IMR-90 (cell line): ENCODE results near the gene KCNT1. TPM values are rescaled to one million over a fixed set of nuclear protein-coding genes. Genes with fewer than 3 reads are reported as not detected.

Experiments used
- ATAC-seq: fragments of 200-7000 bp; cut with Tn5 transposase; 2 replicates; pipeline ENCODE4 v1.9.1; 2020; ENCODE audit warnings: low read depth, mild to moderate bottlenecking, moderate library complexity
- BruUV-seq: library from RNA; stranded (reverse); fragments of 400-500 nt; replicated peaks from 2 replicates; lab custom pipeline; 2021; lab: Mats Ljungman, UMichigan
- CTCF ChIA-PET: fragments of 300-600 bp; formaldehyde crosslinking; extraction: SDS; loops from one replicate; lab custom pipeline; 2021; ENCODE audit warnings: antibody characterized with exemption; lab: Yijun Ruan, JAX
- POLR2A ChIA-PET: fragments of 300-600 bp; sonication (Branson Sonifier 250); formaldehyde crosslinking; loops from one replicate; lab custom pipeline; 2022; ENCODE audit warnings: antibody characterized with exemption; ENCODE audit not compliant: unreplicated experiment; lab: Charles Lee
- DNase-seq: peaks from one replicate; pipeline ENCODE4 v3.0.0; 2013
- H2AFZ ChIP-seq: replicated peaks from 2 replicates; pipeline ENCODE3; 2013; ENCODE audit warnings: low read length, mild to moderate bottlenecking; ENCODE audit not compliant: poor library complexity
- H2AK5ac ChIP-seq: 2 replicates; pipeline ENCODE4 v1.6.1; 2013; ENCODE audit warnings: low read depth, low read length, inconsistent platforms
- H2AK9ac ChIP-seq: replicated peaks from 2 replicates; pipeline ENCODE3; 2013; ENCODE audit warnings: mild to moderate bottlenecking, low read depth, low read length, moderate library complexity; ENCODE audit not compliant: poor library complexity
- H2BK120ac ChIP-seq: 2 replicates; pipeline ENCODE4 v1.6.1; 2013; ENCODE audit warnings: low read depth, low read length, inconsistent platforms
- H2BK15ac ChIP-seq: 3 replicates; pipeline ENCODE4 v1.6.1; 2013; ENCODE audit warnings: low read depth, low read length, inconsistent platforms
- H2BK20ac ChIP-seq: 2 replicates; pipeline ENCODE4 v1.6.1; 2013; ENCODE audit warnings: low read depth, mild to moderate bottlenecking, inconsistent platforms, low read length, moderate library complexity
- H2BK5ac ChIP-seq: 2 replicates; pipeline ENCODE4 v1.6.1; 2013; ENCODE audit warnings: mild to moderate bottlenecking, low read depth, low read length, inconsistent platforms; ENCODE audit not compliant: poor library complexity, severe bottlenecking
- H3K14ac ChIP-seq: replicated peaks from 2 replicates; pipeline ENCODE4 v1.6.1; 2013; ENCODE audit warnings: low read depth, low read length, inconsistent platforms
- H3K18ac ChIP-seq: 2 replicates; pipeline ENCODE4 v1.6.1; 2013; ENCODE audit warnings: low read depth, low read length, control low read depth
- H3K23ac ChIP-seq: 2 replicates; pipeline ENCODE4 v1.6.1; 2013; ENCODE audit warnings: low read depth, low read length, inconsistent platforms
- H3K27ac ChIP-seq: 2 replicates; pipeline ENCODE4 v1.5.1; 2013; ENCODE audit warnings: mild to moderate bottlenecking, control low read depth, low read length; ENCODE audit not compliant: insufficient read depth
- H3K27me3 ChIP-seq: 2 replicates; pipeline ENCODE4 v1.6.1; 2013; ENCODE audit warnings: low read length; ENCODE audit not compliant: control insufficient read depth, insufficient read depth
- H3K36me3 ChIP-seq: 2 replicates; pipeline ENCODE4 v1.6.1; 2013; ENCODE audit warnings: low read length, mixed read lengths; ENCODE audit not compliant: control insufficient read depth, insufficient read depth
- H3K4ac ChIP-seq: 2 replicates; pipeline ENCODE4 v1.6.1; 2013; ENCODE audit warnings: low read depth, low read length, inconsistent platforms
- H3K4me1 ChIP-seq: 2 replicates; pipeline ENCODE4 v1.6.1; 2013; ENCODE audit warnings: low read length, mixed read lengths; ENCODE audit not compliant: control insufficient read depth, insufficient read depth
- H3K4me2 ChIP-seq: 2 replicates; pipeline ENCODE4 v1.6.1; 2013; ENCODE audit warnings: low read depth, mild to moderate bottlenecking, control low read depth, low read length, moderate library complexity
- H3K4me3 ChIP-seq: 2 replicates; pipeline ENCODE4 v1.5.1; 2013; ENCODE audit warnings: low read depth, mild to moderate bottlenecking, control low read depth, low read length, moderate library complexity; ENCODE audit not compliant: insufficient read depth
- H3K56ac ChIP-seq: 2 replicates; pipeline ENCODE4 v1.6.1; 2013; ENCODE audit warnings: low read length, inconsistent platforms; ENCODE audit not compliant: insufficient read depth; ENCODE audit errors: extremely low read depth
- H3K79me1 ChIP-seq, 2 experiments: 2 replicates each; pipeline ENCODE4 v1.6.1; 2013; ENCODE audit warnings: low read length in 2 of 2, inconsistent platforms in 1 of 2, low read depth in 1 of 2
- H3K9ac ChIP-seq: 2 replicates; pipeline ENCODE4 v1.6.1; 2013; ENCODE audit warnings: low read depth, low read length, control low read depth
- H3K9me1 ChIP-seq: 2 replicates; pipeline ENCODE4 v1.6.1; 2013; ENCODE audit warnings: low read length, inconsistent platforms; ENCODE audit not compliant: insufficient read depth
- H3K9me3 ChIP-seq: 2 replicates; pipeline ENCODE4 v1.6.1; 2013; ENCODE audit warnings: low read length; ENCODE audit not compliant: control insufficient read depth, insufficient read depth
- H4K20me1 ChIP-seq: 2 replicates; pipeline ENCODE4 v1.6.1; 2013; ENCODE audit warnings: low read length, inconsistent platforms; ENCODE audit not compliant: insufficient read depth
- H4K5ac ChIP-seq: 2 replicates; pipeline ENCODE4 v1.6.1; 2013; ENCODE audit warnings: mild to moderate bottlenecking, low read depth, low read length, control low read depth
- H4K8ac ChIP-seq, 2 experiments: 2 replicates each; pipeline ENCODE4 v1.6.1; 2013; ENCODE audit warnings: low read depth in 2 of 2, low read length in 2 of 2, control low read depth in 1 of 2, inconsistent platforms in 1 of 2
- H4K91ac ChIP-seq: 2 replicates; pipeline ENCODE4 v1.6.1; 2013; ENCODE audit warnings: low read depth, low read length, inconsistent platforms; ENCODE audit not compliant: insufficient read depth
- BHLHE40 ChIP-seq: fragments of 150-350 bp; IDR thresholded peaks from 2 replicates; pipeline ENCODE4 v1.6.1; 2016; ENCODE audit warnings: mild to moderate bottlenecking, low read depth, low read length
- CEBPB ChIP-seq: IDR thresholded peaks from 2 replicates; pipeline ENCODE4 v1.6.1; 2012; ENCODE audit warnings: low read depth, low read length, improper control_type of control experiment
- NFE2L2 ChIP-seq: fragments of 150-350 bp; IDR thresholded peaks from 2 replicates; pipeline ENCODE4 v1.6.1; 2016; ENCODE audit warnings: low read depth, mild to moderate bottlenecking, low read length
- WGBS, 2 experiments: methylation state at CpG; one replicate each; pipeline versions ENCODE4 v1.1.5 to v1.1.7; 2013; ENCODE audit warnings: missing lambda C conversion rate in 2 of 2; ENCODE audit not compliant: insufficient read length in 1 of 2; ENCODE audit errors: extremely low coverage in 2 of 2; 5-methylcytosine and 5-hydroxymethylcytosine counted together
- dilution Hi-C: fragments of 300-500 bp; cut with HindIII; formaldehyde crosslinking; loops from one replicate; pipeline ENCODE4 v1.14.3; 2018; ENCODE audit warnings: low sequenced_read_pairs; ENCODE audit not compliant: unreplicated experiment
- in situ Hi-C: fragments of 300-500 bp; cut with MboI; formaldehyde crosslinking; loops from 3 replicates; pipeline ENCODE4 v1.14.3; 2019; ENCODE audit warnings: low sequenced_read_pairs, inconsistent platforms, mixed read lengths
- intact Hi-C: fragments of 100-400 bp; cut with micrococcal nuclease; formaldehyde crosslinking; loops from 2 replicates; pipeline ENCODE4 v1.10.0; 2022
- polyA plus RNA-seq, 3 experiments: library from polyadenylated mRNA; depleted of rRNA; stranded (reverse); fragments of >200 nt; gene quantifications; 2 replicates each; pipeline ENCODE4 v1.2.3, GENCODE V29; 2012; ENCODE audit warnings: low replicate concordance in 1 of 3
- total RNA-seq: library from RNA; depleted of rRNA; stranded (reverse); fragments of >200 nt; gene quantifications from 2 replicates; pipeline ENCODE4 v1.2.3, GENCODE V29; 2012

KCNT1 gene
- total and polyA plus RNA-seq, 2 of the 4 experiments (the other 2 are of a cell fraction), result not detected

DNA sequence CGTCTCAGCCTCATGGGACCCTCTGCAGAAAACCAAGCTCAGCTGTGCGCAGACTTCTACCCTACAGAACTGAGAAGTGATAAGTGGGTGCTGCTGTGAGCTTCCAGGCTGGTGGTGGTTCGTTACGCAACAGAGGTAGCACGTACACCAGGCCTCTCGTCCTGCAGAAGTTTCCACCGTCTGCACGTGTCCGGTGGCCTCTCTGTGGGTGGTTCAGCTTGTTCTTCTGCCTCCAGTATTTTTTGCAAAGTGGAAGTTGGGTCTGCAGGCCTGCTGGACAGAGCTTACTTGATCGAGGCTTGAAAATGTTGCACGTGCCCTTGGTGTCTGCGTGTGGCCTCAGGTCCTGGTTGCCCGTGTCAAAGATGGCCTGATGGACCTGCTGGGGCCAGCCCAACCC lies 27.5 kb downstream of the KCNT1 start:
- no peak overlapping the region for H2AFZ ChIP-seq
- no TSS peak for BruUV-seq

More for the DNA sequence above, 27.5 kb downstream of the KCNT1 start:
- no peak overlapping the region for H4K5ac ChIP-seq
- peaks cover 6% of the 10 kb centered on the region; the same call in 1 of the 2 replicates for H3K9me3 ChIP-seq
- no peak overlapping the region for H3K56ac ChIP-seq
- H2BK120ac ChIP-seq, result no peak overlapping the region
- no peaks in the 10 kb centered on the region for H3K4me1 ChIP-seq
- H3K27ac ChIP-seq, result no peak overlapping the region
- ATAC-seq (no peak), DNase-seq (no peak)
- H2BK15ac ChIP-seq, result no peak overlapping the region
- H3K4me3 ChIP-seq, result no peak overlapping the region
- no peak overlapping the region for H3K18ac ChIP-seq
- H2AK5ac ChIP-seq, result no peak overlapping the region
- H3K4ac ChIP-seq, result no peak overlapping the region
- no peak overlapping the region for H3K23ac ChIP-seq
- no peak overlapping the region for H4K8ac ChIP-seq
- no peak overlapping the region for H2BK5ac ChIP-seq
- no peak overlapping the region for H3K14ac ChIP-seq
- TF ChIP-seq NFE2L2 (no peak), CEBPB (peak; percentile 7; the same call in 1 of the 2 replicates), BHLHE40 (no peak)
- no peak overlapping the region for H2AK9ac ChIP-seq
- H3K27me3 ChIP-seq, result peaks cover 8% of the 10 kb centered on the region
- ChIA-PET POLR2A (no interaction called here), CTCF (no interaction called here)
- no peaks in the 10 kb centered on the region for H3K9me1 ChIP-seq
- intact Hi-C loops, result no loop called here
- no peak overlapping the region for H2BK20ac ChIP-seq
- WGBS, 2 experiments, result 49% methylated on average over 4 of the region's 13 CpGs; no CpG with 5 or more reads in 1 of the 2 experiments
- no peaks in the 10 kb centered on the region for H4K20me1 ChIP-seq
- H4K91ac ChIP-seq, result no peak overlapping the region
- in situ Hi-C loops, result no loop called here
- H3K36me3 ChIP-seq, result no peaks in the 10 kb centered on the region
- dilution Hi-C loops, result no loop called here
- H3K9ac ChIP-seq, result no peak overlapping the region
- H3K79me1 ChIP-seq, result no peaks in the 10 kb centered on the region
- no peak overlapping the region for H3K4me2 ChIP-seq
